Subcutaneous adipose tissue (tissue), 4 donors: ENCODE measurements around the gene IGSF3. TPM values are rescaled to one million over a fixed set of nuclear protein-coding genes. Genes with fewer than 3 reads are reported as not detected.

Source experiments
- total RNA-seq, 4 donors: library from RNA; depleted of rRNA; stranded (reverse); fragments of >200 nt; gene quantifications; one replicate each; pipeline ENCODE4 v1.1.0, GENCODE V29; 2016
- TF ChIP-seq, protein P1 (sequence below): fragments of 450-650 bp; IDR thresholded peaks from one replicate; pipeline ENCODE4 v1.5.1; 2016; ENCODE audit warnings: low read depth, mild to moderate bottlenecking, control low read depth, antibody characterized with exemption, moderate library complexity

The IGSF3 gene
- total RNA-seq, 4 donors from 2014 or later: 1.5 to 2.2 (median 1.8) TPM

GRCh38 chr1:116534014-116534739 lies 133.4 kb downstream of the IGSF3 start:
- TF ChIP-seq, protein P1, sequence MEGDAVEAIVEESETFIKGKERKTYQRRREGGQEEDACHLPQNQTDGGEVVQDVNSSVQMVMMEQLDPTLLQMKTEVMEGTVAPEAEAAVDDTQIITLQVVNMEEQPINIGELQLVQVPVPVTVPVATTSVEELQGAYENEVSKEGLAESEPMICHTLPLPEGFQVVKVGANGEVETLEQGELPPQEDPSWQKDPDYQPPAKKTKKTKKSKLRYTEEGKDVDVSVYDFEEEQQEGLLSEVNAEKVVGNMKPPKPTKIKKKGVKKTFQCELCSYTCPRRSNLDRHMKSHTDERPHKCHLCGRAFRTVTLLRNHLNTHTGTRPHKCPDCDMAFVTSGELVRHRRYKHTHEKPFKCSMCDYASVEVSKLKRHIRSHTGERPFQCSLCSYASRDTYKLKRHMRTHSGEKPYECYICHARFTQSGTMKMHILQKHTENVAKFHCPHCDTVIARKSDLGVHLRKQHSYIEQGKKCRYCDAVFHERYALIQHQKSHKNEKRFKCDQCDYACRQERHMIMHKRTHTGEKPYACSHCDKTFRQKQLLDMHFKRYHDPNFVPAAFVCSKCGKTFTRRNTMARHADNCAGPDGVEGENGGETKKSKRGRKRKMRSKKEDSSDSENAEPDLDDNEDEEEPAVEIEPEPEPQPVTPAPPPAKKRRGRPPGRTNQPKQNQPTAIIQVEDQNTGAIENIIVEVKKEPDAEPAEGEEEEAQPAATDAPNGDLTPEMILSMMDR: no peak

- TF ChIP-seq, protein P1: no peak
Measured at GRCh38 chr1:116533429-116533820, 134.1 kb downstream of the IGSF3 start.

- TF ChIP-seq, protein P1: no peak
Measured at GRCh38 chr1:116532671-116533428, 134.7 kb downstream of the IGSF3 start.

GRCh38 chr1:116531917-116532316 lies 135.6 kb downstream of the IGSF3 start:
- TF ChIP-seq, protein P1: no peak

GRCh38 chr1:116529681-116530080 lies 137.9 kb downstream of the IGSF3 start:
- TF ChIP-seq, protein P1: no peak

DNA sequence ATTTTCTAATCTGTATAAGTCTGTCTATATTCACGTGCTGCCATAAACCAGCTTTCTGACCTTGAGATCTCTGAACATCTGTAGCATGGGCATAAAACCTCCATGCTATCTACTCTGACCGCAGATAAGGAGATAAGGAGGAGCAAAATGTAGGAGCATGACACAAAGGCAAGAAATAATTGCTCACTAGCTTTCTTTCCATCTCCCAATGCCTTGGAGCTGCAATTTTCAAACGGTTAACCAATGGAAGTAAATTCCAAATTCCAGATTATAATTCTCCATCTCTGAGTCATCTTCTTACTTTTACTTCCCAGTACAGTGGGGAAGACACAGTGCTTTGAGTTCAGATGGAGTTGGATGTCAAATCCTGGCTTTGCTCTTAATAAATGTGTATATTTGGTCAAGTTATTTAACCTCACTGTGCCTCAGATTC lies 138.3 kb downstream of the IGSF3 start:
- TF ChIP-seq, protein P1: no peak

- TF ChIP-seq, protein P1: no peak
Measured at GRCh38 chr1:116528329-116529083, 139.0 kb downstream of the IGSF3 start.
